ENCODE measurements around the gene SCAANT1. TPM values are rescaled to one million over a fixed set of nuclear protein-coding genes. Genes with fewer than 3 reads are reported as not detected.
A peak's percentile ranks its signal among the peaks of the same experiment; 100 is the strongest.

Gene SCAANT1
- total RNA-seq, 1 donor, result not detected

DNA sequence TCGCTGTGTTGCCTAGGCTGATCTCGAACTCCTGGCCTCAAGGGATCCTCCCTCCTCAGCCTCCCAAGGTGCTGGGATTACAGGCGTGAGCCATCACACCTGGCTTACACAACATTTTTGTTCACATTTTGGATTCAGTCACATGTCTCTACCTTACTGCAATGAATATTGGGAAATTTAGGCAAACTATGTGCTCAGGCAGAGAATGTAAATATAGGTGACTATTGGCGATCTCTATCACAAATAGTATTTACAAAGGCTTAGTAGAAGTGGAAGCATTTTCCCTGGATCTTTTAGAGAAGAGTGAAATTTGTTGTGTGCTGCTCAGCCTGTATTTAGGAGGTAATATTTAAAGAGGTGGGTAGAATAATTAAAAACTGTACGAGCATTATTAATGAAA, 20.7 kb downstream of the SCAANT1 start:
- no peak for DNase-seq (ENCODE audit: low read depth)
- no peak overlapping the region for H3K4me3 ChIP-seq (ENCODE audit: low read depth, low read length)
- TF ChIP-seq, protein P1, sequence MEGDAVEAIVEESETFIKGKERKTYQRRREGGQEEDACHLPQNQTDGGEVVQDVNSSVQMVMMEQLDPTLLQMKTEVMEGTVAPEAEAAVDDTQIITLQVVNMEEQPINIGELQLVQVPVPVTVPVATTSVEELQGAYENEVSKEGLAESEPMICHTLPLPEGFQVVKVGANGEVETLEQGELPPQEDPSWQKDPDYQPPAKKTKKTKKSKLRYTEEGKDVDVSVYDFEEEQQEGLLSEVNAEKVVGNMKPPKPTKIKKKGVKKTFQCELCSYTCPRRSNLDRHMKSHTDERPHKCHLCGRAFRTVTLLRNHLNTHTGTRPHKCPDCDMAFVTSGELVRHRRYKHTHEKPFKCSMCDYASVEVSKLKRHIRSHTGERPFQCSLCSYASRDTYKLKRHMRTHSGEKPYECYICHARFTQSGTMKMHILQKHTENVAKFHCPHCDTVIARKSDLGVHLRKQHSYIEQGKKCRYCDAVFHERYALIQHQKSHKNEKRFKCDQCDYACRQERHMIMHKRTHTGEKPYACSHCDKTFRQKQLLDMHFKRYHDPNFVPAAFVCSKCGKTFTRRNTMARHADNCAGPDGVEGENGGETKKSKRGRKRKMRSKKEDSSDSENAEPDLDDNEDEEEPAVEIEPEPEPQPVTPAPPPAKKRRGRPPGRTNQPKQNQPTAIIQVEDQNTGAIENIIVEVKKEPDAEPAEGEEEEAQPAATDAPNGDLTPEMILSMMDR (IDR thresholded peaks at IDR 0.05; ENCODE audit: insufficient read depth, low read length), result no peak

DNA sequence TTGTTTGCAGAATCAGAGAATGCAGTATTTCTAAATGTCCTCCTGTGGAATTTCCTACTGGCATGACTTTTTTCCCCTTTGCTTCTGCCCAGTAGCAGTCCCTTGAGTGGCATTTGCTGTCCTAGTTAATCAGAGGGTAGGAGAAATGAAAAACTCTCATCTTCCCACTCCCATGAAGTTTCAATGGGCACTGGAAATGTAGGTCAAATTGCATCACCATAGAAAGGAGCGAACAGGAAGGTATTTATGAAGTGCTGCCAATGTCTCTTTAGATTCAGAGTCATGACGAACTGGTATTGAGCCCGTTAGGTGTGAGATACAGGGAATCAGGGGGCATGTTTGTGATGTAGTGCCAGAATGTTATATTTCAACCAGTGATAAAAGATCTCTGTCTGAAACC, 25.3 kb downstream of the SCAANT1 start:
- TF ChIP-seq, protein P1 (IDR thresholded peaks at IDR 0.05; ENCODE audit: insufficient read depth, low read length), result no peak
- H3K4me3 ChIP-seq (ENCODE audit: low read depth, low read length), result no peak overlapping the region
- no peak for DNase-seq (ENCODE audit: low read depth)

DNA sequence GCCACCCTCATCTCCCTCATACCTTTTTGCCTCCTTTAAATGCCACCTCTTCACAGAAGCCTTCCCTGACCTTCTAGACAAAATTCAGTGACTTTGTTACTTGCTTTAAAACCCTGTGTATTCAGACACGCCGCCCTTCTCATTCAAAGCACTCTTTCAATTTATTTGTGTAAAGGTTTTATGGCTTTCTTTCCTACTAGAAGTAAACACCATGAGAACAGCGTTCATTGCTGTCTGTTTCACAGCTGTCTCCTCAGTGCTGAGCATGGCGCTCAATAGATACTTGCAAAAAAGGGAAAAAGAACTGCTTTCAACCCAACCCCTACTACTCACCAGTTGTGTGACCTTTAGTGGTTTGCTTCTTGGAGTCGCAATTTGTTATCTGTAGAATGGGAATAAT, 31.5 kb downstream of the SCAANT1 start:
- no peak overlapping the region for H3K4me3 ChIP-seq (ENCODE audit: low read depth, low read length)
- DNase-seq (ENCODE audit: low read depth), result no peak
- TF ChIP-seq, protein P1 (IDR thresholded peaks at IDR 0.05; ENCODE audit: insufficient read depth, low read length), result no peak

DNA sequence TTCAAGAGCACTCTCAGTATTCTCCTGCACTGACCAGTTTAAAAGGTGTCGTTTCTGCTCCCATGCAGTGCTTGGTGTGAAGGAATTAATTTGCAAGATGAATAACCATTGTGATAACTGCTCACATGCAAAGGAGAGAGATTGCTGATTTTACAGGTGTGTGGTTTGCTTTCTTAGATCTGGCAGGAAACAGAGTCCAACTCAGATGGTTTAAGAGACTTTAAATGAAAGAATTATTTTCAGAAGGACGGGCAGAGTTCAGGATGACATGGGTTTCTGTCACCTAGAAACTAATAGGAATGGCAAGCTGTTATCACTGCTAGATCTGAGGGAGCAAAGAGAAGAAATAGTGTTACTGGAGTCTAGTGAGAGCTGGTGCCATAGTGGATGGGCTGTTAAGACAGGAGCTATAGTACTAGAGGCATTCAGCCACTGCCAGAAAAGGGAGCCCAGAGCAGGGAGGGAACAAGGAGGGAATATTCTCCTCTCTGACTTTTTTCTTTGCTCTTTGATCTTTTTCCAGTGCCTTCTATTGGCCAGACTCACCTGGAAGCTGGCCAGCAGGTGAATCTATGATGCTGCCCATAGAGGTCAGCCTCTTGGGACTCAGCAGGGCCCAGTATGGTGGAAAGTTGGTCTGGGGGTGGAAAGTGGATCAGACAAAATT, 33.7 kb downstream of the SCAANT1 start:
- H3K4me3 ChIP-seq (ENCODE audit: low read depth, low read length), result no peak overlapping the region
- TF ChIP-seq, protein P1 (IDR thresholded peaks at IDR 0.05; ENCODE audit: insufficient read depth, low read length), result no peak
- DNase-seq (ENCODE audit: low read depth), result no peak

DNA sequence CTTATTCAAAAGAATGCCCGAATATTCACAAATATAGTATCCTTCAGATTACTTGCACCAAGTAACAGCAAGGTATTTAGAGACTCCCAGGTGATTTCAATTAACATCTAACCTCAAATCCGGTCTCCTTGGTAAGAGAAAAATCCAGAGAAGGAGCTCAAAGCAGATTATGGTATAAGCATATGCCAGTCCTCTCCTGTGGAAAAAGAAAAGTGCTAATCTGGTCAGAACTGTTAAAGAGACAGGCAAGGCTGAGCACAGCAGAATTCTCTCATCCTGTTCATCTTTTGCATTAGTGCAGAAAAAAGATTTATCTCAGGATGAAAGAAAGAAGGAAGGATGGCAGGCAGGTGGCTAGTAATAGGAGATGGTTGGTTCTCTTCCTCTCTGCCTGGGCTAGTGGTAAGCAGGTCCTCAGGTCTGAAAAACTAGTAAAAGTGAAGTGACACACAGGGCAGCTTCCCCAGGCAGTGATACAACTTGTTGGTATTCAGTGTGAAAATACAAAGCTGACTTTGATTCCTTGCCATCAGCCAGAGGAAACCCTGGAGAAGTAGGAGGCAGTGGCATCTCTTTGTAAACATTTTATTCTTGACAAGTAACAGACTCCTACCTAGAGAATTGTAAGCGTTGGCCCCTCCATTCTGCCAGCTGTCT, 34.3 kb downstream of the SCAANT1 start:
- DNase-seq (ENCODE audit: low read depth), result peak; percentile 33
- H3K4me3 ChIP-seq (ENCODE audit: low read depth, low read length), result no peak overlapping the region
- TF ChIP-seq, protein P1 (IDR thresholded peaks at IDR 0.05; ENCODE audit: insufficient read depth, low read length), result no peak

DNA sequence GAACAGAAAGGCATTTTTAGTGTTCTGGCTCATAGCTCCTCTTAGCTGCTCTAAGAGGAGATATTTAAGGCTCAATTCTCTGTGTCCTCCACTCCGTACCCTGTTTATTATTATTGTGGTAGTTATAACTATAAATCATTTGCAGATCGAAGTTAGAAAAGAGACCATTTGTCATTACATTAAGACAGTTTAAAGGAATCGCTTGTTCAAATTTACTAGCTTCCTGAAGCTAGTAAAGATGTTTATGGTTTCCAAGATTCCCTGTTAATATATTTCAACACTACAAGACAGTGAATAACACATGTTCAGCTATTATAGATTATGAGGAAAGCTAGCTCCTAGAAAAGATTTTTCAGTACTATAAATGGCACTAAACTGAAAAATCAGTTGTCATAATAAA, 35.9 kb downstream of the SCAANT1 start:
- no peak overlapping the region for H3K4me3 ChIP-seq (ENCODE audit: low read depth, low read length)
- TF ChIP-seq, protein P1 (IDR thresholded peaks at IDR 0.05; ENCODE audit: insufficient read depth, low read length), result no peak
- DNase-seq (ENCODE audit: low read depth), result no peak
